Measurements from ENCODE around the gene DSG4. TPM values are rescaled to one million over a fixed set of nuclear protein-coding genes. Genes with fewer than 3 reads are reported as not detected.

The DSG4 gene
- polyA plus RNA-seq, 1 donor = not detected

DNA sequence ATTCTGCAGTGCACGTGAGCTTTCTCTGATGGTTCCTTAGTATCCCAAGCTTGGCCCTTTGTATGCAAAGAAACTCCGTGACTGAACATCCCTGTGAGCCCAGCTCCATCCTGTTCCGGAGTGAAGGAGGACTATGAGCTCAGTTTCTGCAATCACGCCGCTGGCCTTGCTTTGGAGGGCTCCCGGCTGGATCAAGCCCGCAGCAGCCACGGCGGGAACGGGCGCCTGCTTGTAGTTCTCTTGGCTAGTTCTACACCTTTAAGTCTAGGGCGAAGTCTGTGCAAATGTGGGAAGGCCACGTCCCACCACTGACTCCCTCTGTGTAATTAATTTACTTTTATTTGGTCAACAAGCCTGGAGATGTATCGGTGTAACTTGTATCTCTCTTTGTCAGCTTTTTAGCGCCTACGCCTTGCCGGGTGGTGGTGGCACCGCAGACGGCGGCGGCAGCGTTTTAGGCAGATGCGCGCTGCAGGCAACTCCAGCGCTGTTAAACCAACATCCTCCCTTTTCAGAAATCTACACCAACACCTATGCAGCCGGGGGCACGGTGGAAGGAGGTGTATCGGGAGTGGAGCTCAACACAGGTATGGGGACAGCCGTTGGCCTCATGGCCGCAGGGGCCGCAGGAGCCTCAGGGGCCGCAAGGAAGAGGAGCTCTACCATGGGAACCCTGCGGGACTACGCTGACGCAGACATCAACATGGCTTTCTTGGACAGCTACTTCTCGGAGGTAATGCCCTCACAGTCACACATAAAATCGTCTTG, 34.3 kb downstream of the DSG4 start:
- no peak for DNase-seq

DNA sequence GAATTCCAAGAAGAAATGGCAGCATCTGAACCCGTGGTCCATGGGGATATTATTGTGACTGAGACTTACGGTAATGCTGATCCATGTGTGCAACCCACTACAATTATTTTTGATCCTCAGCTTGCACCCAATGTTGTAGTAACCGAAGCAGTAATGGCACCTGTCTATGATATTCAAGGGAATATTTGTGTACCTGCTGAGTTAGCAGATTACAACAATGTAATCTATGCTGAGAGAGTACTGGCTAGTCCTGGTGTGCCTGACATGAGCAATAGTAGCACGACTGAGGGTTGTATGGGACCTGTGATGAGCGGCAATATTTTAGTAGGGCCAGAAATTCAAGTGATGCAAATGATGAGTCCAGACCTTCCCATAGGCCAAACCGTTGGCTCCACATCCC, 36.6 kb downstream of the DSG4 start:
- DNase-seq = no peak

DNA sequence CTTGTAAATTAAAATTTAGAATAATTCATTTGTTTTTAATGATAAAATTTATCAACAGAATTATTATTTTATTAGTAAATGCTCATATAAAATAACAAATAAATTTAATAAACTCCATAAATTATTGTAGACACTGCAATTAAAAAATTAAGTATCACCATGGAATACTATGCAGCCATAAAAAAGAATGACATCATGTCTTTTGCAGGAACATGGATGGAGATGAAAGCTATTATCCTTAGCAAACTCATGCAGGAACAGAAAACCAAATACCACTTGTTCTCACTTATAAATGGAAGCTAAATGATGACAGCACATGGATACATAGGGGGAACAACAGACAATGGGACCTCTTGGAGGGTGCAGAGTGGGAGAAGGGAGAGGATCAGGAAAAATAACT, 41.3 kb downstream of the DSG4 start:
- no peak for DNase-seq

DNA sequence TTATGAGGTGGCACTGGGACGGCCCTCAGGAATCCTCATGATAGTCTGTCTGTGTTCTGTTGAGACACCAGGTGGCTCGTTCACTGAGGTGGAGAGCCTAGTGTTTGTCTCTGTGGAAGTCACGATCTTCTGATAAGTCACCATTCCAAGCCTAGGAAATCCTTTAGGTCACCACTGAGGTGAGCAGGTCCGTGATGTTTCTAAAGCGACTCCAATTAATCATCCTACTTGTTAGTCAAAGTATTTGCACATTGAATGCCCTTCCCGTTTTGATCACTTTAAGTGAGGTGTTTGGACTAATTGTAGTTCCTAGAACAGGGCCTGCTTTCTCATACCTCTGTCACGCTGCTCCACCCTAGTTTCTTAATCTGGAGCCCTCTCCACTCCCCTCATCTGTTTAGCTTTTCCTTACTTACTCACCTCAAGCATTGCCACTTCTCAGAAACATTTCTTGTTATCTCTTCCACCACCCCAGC, 42.9 kb downstream of the DSG4 start:
- DNase-seq = no peak

DNA sequence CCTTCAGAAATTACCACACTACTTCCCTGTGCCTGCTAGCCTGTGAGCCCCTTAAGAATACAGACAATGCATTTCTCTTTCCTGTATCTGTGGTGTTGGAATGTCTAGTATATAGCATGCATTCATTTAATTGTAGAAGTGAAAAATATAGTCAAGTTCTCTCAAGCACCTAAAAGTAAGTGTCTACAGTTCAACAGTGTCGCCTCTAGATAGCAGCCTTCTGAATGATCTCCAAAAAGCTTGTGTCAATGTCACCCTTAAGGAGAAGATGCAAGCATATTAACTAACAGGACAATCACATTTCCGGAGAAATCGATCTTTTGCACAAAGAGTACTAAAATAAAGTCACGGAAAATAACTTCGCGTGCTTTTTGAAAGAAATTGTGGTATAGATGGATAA, 43.5 kb downstream of the DSG4 start:
- no peak for DNase-seq

DNA sequence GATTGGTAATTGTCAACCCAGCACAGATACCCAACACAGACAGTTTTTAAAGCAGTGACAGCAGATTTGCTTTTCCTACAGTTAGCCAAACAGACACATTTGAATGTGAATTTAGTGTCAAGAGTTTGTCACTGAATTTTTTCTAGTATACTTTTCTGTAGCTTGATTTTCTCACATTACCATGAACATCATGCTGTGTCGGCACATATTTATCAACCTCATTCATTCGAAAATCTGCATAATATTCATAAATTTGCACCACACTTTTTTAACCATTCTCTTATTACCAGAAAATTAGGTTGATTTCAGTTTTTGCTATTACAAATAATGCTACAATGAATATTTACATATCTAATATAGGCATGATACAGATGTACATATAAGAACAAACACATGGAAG, 43.9 kb downstream of the DSG4 start:
- DNase-seq = no peak

DNA sequence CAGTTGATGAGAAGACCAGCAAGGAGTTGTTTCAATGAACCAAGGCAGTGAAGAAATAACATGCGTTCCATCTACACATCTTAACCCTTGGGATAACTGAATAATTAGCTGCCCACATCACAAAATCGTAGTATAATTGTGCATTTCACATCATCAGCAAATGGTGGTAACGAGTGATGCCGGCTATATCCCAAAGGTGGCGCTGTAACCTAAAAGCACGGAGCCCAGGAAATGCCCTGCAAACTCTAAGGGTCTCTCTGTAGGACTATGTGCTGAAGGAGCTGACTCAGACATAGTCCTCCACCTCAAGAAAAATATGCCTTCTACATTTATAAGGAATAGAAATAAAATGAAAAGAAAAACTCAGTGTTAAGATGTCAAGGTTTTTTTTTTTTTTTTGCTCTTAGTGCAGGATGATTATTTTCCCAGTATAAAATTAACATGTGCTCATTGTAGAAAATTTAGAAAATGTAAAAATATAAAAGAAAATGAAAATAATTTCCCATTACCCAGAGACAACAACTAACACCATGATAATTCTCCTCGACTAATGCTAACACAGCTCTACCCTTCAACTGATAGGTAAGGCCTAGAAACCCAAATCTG, 47.9 kb downstream of the DSG4 start:
- no peak for DNase-seq

DNA sequence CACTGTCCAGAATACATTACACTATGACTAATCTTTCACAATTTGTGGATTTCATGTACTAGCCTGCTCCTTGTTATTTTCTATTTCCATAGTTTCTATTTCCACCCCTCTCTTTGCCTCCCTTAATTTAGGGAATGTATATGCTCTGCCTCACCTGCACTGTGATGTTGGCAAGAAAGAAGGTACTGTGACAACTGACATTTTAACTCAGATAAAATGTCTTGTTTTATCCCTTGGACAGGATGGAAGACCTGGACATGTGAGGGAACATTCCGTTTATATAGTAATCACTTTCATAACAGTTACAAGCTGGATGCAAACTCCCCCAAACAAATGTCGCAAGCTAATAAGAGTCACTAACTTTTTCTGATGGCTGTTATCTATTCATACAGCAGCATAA, 49.4 kb downstream of the DSG4 start:
- no peak for DNase-seq

DNA sequence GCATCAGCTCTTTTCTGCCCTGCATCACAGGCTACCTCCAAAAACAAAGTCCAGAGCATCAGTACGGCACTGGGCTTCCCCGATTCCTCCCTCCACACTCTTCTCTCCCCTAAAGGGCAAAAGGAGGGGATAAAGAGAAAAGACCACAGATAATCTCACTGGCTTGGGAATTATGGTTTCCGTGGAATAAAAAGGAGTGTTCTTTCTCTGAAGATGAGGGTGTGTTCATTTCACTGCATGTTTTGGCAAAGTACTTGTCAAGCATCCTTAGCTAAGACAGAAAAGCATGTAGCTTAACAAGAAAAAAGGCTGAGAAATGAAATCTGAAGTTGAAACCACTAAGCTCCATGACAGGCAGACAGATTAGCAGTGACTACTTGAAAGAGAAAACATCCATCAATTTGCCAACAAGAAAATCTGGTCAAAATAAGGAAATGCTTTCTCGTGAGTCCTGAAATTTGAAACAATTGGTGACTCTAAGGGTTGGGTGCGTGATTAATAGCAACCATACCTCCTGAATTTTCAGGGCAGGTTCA, 50.4 kb downstream of the DSG4 start:
- DNase-seq = no peak

DNA sequence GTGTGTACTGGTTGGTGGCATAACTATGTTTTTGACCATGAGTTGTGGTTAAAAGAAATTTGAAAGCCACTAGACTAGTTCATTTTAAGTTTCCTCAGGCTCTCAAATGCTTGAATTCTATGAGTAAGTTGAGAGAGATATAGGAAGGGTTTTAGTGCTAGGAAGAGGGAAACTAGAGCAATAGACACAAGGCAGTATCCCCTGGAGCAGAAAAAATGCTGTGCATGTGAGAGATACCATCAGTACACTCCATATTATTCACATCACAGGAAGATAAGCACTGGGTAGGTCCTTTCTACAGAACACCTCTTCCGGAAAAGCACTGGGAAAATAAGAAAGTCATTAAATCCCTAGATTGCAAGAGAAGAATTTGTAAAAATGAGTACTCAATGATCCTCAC, 51.6 kb downstream of the DSG4 start:
- no peak for DNase-seq

DNA sequence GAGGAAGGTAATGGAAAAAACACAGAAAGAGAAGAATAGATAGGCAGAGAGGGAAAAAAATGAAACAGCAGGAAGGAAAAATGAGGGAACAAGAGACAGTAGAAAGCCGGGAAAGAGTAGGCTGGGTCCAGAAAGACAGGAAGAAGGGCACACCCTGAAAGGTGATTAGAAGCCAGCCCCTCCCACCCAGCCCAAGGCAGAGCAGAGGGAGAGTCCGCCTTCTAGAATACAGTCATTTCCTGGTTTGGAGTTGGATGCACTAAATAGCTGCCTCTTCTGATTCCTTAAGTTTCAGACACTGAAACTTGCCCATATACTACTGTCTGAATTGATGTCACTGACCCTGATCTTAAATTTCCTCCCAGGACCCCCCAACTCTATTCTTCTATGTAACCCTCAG, 53.0 kb downstream of the DSG4 start:
- no peak for DNase-seq

DNA sequence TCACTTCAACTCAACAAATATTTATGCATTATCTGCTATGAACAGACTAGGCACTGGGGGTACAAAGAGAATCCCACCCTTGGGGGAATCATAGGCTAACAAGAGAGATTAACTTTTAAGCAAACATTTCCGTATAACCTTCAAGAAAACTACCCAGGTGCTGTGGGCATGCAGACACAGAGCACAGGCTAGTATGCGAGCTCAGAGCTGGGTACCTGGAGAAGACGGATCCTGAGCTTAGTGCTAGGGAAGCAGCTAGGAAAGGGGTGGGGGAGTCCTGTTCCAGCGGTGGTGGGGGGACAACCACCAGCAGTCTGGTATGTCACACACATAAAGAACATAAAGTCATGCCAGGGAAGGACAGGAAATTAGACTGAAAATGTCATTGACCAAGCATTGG, 53.5 kb downstream of the DSG4 start:
- DNase-seq = no peak

DNA sequence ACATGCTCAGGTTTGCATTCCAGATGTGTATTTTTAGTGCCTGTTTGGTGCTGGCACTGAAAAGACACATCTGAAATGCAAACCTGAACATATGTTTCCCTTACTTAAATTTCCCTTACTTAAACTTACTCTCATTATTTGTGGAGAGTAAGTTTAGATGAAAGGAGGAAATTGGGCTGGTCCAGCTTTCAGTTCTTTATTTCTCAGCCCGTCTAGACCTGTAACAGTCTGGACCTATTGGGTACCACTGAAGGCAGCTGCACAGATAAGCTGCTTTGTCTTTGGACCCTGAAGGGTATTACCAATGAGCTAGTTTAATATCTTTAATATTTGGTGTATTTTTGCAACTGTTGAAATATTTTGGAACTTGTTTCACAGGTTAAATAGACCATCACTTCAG, 54.0 kb downstream of the DSG4 start:
- DNase-seq = no peak

DNA sequence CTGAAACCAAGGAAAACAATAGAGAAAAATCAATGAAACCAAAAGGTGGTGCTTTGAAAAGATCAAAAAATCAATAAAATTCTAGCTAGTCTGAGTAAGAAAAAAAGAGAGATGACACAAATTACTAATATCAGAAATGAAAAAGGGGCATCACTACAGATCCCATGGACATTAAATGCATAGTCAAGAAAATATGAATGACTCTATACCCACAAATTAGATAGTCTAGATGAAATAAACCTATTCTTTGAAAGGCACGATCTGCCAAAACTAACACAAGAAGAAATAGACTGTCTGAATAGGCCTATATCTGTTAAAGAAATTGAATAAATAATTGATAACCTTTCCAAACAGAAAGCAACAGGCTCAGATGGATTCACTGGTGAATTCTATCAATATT, 55.7 kb downstream of the DSG4 start:
- no peak for DNase-seq

DNA sequence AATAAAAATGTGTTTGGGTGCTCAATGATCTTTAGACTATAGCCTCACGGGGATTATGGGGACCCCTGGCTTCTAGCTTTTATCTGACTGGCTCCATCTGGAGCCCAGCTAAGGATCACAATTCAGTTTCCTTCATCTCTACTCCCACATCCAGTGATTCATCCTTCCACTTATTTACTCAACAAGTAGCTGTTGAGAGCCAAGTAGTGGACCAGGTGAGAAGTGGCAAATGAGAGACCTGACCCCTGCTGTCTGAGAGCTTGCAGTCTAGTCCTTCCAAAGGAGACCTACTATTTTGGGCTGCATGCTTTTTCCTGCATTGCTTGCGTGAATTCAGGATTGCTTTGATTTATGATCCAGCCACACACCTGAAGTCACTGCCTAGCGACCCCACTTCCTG, 60.2 kb downstream of the DSG4 start:
- DNase-seq = no peak

DNA sequence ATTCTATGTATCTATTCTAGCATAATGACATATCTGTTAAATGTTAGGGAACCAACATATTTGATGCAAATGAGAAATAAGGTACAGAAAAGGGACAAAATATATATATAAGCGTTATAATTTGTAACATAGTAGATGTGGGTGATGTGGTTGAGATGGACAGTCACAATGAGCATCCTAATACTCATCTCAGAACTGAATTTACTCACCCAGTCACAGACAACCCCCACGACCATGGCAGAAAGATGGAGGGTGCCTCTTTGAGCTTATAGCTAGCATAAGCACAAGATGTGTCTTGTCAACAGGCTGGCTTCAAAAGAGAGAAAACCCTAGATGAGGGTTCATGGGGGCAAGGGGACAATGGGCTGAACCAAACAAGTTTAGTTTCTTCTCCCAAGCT, 61.8 kb downstream of the DSG4 start:
- DNase-seq = no peak

DNA sequence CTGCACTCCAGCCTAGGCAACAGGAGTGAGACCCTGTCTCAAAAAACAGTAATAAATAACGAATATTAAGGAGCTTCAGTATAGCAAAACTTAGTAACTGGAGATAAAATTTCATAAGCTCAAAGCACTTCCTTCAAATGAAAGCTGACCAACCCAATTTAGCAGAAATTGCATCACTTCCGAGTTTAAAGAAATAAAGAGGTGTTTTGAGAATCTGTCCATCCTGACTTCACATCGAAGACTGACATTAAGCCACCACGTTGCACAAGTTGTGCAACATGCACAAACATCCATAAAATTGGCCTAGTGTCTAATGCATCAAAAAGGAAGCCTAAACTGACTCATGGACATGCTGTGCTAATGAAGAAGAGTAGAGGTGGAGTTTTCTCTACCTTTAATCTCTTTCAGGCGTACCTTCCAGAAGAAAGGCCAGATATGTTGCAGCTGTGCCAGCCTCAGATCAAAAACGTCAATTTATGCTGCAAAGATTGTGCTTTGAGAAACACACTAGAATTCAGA, 63.3 kb downstream of the DSG4 start:
- no peak for DNase-seq

DNA sequence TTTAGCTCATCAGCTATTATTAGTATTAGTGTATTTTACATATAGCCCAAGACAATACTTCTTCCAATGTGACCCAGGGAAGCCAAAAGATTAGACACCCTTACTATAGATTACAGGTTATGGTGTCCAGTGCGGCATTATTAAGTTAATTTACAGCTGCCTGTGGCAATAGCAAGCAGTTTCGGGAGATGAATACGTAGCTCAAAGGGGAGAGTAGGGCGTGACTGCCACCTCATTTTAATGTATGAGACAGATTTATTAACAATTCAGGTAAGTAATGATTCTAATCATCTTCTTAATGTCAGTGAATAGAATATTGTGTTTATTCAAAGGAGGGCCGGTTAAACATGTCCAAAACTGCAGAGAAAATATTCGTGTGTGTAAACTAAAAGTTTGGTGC, 64.2 kb downstream of the DSG4 start:
- no peak for DNase-seq

DNA sequence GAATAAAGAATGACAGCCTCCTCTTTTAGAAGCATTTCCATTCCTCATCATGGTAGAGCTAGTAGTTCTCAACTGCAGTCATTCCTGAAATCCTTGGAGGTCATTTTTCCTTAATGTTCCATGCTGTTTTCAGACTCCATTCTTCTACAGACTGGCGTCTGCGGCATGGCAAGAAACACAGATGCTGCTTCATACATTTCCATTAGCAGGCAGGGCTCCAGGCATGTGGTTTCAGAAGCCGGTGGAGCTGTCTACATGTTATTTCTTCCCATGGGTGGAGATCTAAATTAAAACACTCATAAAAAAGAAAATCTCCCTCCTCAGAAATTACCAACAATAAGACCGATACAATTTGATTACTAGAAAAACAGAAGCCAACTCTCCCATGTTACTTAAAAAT, 64.9 kb downstream of the DSG4 start:
- no peak for DNase-seq

DNA sequence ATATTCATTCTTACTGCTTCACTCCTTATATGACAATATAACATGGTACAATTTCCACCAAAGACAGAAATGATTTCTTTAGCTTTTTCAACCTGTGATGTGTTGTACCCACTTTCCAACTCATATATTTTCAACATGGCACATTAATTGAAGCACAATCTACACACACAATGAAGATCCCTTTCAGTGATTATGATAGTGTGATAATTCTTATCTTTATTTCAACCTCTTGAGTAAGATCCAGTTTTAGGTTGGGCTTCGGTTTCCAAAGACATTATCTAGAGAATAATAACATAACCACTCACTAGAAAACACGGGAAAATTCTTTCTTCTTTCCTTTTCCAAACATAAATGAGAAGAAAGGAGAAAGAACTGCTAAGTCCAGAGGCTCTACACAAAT, 67.6 kb downstream of the DSG4 start:
- DNase-seq = no peak

DNA sequence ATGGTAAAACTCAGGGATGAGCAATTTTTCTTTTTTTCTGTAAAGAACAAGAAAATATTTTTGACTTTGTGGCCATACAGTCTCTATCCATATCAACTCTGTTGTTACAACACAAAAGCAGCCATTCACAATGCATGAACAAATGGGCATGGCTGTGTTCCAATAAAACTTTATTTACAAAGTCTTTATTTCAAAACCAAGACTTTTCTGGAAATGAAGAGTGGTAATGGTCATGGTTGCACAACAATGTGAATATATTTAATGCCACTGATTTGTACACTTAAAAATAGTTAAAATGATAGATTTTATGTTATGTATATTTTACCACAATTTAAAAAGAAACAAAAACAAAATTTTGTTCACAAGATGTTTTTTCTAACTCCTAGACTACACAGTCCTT, 69.3 kb downstream of the DSG4 start:
- no peak for DNase-seq

DNA sequence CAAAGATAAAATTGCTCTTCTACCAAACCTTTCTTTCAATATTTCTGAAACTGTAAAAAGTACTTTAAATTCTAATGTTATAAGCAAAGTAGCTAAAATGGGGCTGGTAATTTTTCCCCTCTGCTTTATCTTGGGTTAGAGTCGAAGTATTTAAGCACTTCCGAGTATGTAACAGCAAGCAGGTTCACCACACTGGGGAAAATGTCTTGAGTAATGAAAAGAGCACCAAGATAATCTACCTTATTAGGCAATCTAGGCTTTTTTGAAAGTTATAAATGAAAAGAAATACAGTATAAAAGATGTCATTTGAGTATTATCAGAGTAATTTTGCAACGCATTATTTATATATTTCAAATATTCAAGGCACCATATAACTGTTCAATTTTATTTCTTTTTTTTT, 70.3 kb downstream of the DSG4 start:
- no peak for DNase-seq

DNA sequence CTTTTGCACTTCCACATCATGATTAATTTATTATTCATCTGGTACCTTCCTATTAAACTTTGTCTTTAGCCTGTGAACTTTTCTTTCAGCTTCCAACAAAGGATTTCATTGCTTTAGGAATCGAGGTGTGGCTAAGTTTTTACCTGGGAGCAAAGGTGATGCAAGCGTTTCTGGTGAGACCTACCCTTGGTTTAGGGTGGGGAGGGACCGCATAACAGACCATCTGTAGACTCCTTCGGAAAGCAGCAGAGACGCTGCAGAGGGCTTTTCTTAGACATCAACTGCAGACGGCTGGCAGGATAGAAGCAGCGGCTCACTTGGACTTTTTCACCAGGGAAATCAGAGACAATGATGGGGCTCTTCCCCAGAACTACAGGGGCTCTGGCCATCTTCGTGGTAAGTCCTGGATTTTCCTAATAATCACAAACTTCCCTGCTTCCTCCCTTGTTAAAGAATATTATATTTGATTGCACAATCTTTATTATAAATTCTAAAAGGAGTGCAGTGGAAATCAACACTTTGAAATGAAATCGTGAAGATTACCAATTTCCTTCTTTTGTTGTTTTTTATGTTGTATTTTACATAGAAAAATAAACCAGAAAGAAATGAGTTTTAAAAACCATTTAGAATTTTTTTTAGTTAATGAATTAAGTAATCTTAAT, 71.1 kb downstream of the DSG4 start, which contains the start of gene DSG3:
TSS of gene DSG3 (plus strand) at position 212 of the 662 bp plus-strand sequence. CDS start at position 349, 137 bp downstream.
- DNase-seq = no peak

Data from hindlimb muscle (tissue), 1 donor.